CD14-positive monocyte (primary cell): Measurements from ENCODE around the gene TSHZ2. TPM values are rescaled to one million over a fixed set of nuclear protein-coding genes. Genes with fewer than 3 reads are reported as not detected.

ENCODE experiments used
- DNase-seq, 3 donors: peaks; one replicate each; pipeline ENCODE4 v3.0.0-alpha.2; 2011 to 2022
- H2AFZ ChIP-seq: 2 replicates; pipeline ENCODE4 v1.6.0; 2012; ENCODE audit warnings: mild to moderate bottlenecking, low read depth, low read length, inconsistent platforms; ENCODE audit not compliant: insufficient read depth, poor library complexity, severe bottlenecking
- H3K27ac ChIP-seq, 2 donors: 1 replicate in 1 of 2; 2 replicates in 1 of 2; pipeline ENCODE4 v1.5.1; 2012 to 2013; ENCODE audit warnings: low read length in 2 of 2, control low read depth in 1 of 2, inconsistent platforms in 1 of 2, low read depth in 1 of 2, mild to moderate bottlenecking in 1 of 2
- H3K27me3 ChIP-seq, 2 donors: one replicate each; pipeline versions ENCODE4 v1.6.0 to v1.6.1; 2011 to 2013; ENCODE audit warnings: low read length in 2 of 2; ENCODE audit not compliant: control insufficient read depth in 2 of 2, insufficient read depth in 2 of 2
- H3K36me3 ChIP-seq, 2 donors: replicated peaks in 1 of 2; 1 replicate in 1 of 2; 2 replicates in 1 of 2; pipeline versions ENCODE4 v1.5.1 to v1.6.1; 2012 to 2013; ENCODE audit warnings: low read length in 2 of 2, control low read depth in 1 of 2, inconsistent platforms in 1 of 2, mild to moderate bottlenecking in 1 of 2; ENCODE audit not compliant: insufficient read depth in 2 of 2, control insufficient read depth in 1 of 2
- H3K4me1 ChIP-seq, 2 donors: 1 replicate in 1 of 2; 2 replicates in 1 of 2; pipeline versions ENCODE4 v1.5.1 to v1.6.1; 2012 to 2013; ENCODE audit warnings: low read length in 2 of 2, control low read depth in 1 of 2, inconsistent platforms in 1 of 2, mild to moderate bottlenecking in 1 of 2, moderate library complexity in 1 of 2; ENCODE audit not compliant: insufficient read depth in 2 of 2, control insufficient read depth in 1 of 2
- H3K4me2 ChIP-seq: replicated peaks from 2 replicates; pipeline ENCODE3; 2012; ENCODE audit warnings: low read length, moderate library complexity, mild to moderate bottlenecking; ENCODE audit not compliant: poor library complexity, severe bottlenecking; ENCODE audit errors: extremely low read depth
- H3K4me3 ChIP-seq, 3 experiments: fragments of 200-600 bp in 1 of 3; sonication (generic) in 1 of 3; replicated peaks in 1 of 3; 1 replicate in 2 of 3; 2 replicates in 1 of 3; pipeline ENCODE4 v1.5.1; 2011 to 2013; ENCODE audit warnings: low read length in 3 of 3, mild to moderate bottlenecking in 3 of 3, control low read depth in 2 of 3, low read depth in 2 of 3, inconsistent platforms in 1 of 3, moderate library complexity in 1 of 3
- H3K79me2 ChIP-seq: 2 replicates; pipeline ENCODE4 v1.6.0; 2012; ENCODE audit warnings: mild to moderate bottlenecking, control low read depth, inconsistent platforms, low read length, moderate library complexity; ENCODE audit not compliant: insufficient read depth
- H3K9ac ChIP-seq: 2 replicates; pipeline ENCODE4 v1.6.0; 2017; ENCODE audit warnings: low read length, mild to moderate bottlenecking; ENCODE audit not compliant: insufficient read depth, poor library complexity, severe bottlenecking
- H3K9me3 ChIP-seq, 2 donors: replicated peaks in 1 of 2; 1 replicate in 1 of 2; 2 replicates in 1 of 2; pipeline versions ENCODE4 v1.5.1 to v1.6.1; 2012 to 2013; ENCODE audit warnings: low read length in 2 of 2, control low read depth in 1 of 2; ENCODE audit not compliant: control insufficient read depth in 1 of 2, insufficient read depth in 1 of 2
- H4K20me1 ChIP-seq: 2 replicates; pipeline ENCODE4 v1.6.0; 2012; ENCODE audit warnings: mild to moderate bottlenecking, low read length, control low read depth, moderate library complexity; ENCODE audit not compliant: insufficient read depth
- H3K27ac Mint-ChIP-seq, 7 donors: one replicate each; pipeline ENCODE4 v1.8.0; 2020; ENCODE audit warnings: mild to moderate bottlenecking in 7 of 7, mixed read lengths in 7 of 7, moderate library complexity in 6 of 7, inconsistent platforms in 2 of 7
- H3K27me3 Mint-ChIP-seq, 3 donors: one replicate each; pipeline ENCODE4 v1.8.0; 2021 to 2022; ENCODE audit warnings: low read depth in 3 of 3, mild to moderate bottlenecking in 3 of 3, mixed read lengths in 3 of 3, moderate library complexity in 3 of 3, inconsistent platforms in 1 of 3
- H3K36me3 Mint-ChIP-seq, 2 donors: one replicate each; pipeline ENCODE4 v1.8.0; 2020; ENCODE audit warnings: mixed read lengths in 2 of 2, inconsistent platforms in 1 of 2, mild to moderate bottlenecking in 1 of 2
- H3K4me1 Mint-ChIP-seq: one replicate; pipeline ENCODE4 v1.8.0; 2020; ENCODE audit warnings: mild to moderate bottlenecking, mixed read lengths
- H3K4me3 Mint-ChIP-seq, 2 donors: one replicate each; pipeline ENCODE4 v1.8.0; 2020; ENCODE audit warnings: mild to moderate bottlenecking in 2 of 2, mixed read lengths in 2 of 2, moderate library complexity in 1 of 2
- H3K9me3 Mint-ChIP-seq, 7 donors: one replicate each; pipeline ENCODE4 v1.8.0; 2020 to 2022; ENCODE audit warnings: mixed read lengths in 7 of 7, mild to moderate bottlenecking in 6 of 7, moderate library complexity in 6 of 7, inconsistent platforms in 2 of 7
- WGBS: methylation state at CpG from one replicate; pipeline ENCODE4 v1.1.5; 2013; ENCODE audit warnings: missing lambda C conversion rate; ENCODE audit not compliant: insufficient coverage; 5-methylcytosine and 5-hydroxymethylcytosine counted together
- intact Hi-C, 2 donors: fragments of 100-400 bp; cut with micrococcal nuclease; formaldehyde crosslinking; loops; one replicate each; pipeline versions ENCODE4 v1.15.0 to v1.15.1; 2023
- polyA plus RNA-seq, 3 donors: library from polyadenylated mRNA; depleted of rRNA in 1 of 3; unstranded in 2 of 3; stranded (reverse) in 1 of 3; fragments of 300-500 nt in 2 of 3; fragments of >200 nt in 1 of 3; fragmentation: Illumina TruSeq in 2 of 3; gene quantifications; 1 replicate in 2 of 3; 2 replicates in 1 of 3; pipeline ENCODE4 v1.2.3, GENCODE V29; 2012 to 2021
- TF ChIP-seq, protein P1 (sequence below): fragments of 200-600 bp; IDR thresholded peaks from one replicate; pipeline ENCODE4 v1.8.0; 2022; ENCODE audit warnings: antibody characterized with exemption, mild to moderate bottlenecking

The TSHZ2 gene
- polyA plus RNA-seq, 3 donors = not detected

DNA sequence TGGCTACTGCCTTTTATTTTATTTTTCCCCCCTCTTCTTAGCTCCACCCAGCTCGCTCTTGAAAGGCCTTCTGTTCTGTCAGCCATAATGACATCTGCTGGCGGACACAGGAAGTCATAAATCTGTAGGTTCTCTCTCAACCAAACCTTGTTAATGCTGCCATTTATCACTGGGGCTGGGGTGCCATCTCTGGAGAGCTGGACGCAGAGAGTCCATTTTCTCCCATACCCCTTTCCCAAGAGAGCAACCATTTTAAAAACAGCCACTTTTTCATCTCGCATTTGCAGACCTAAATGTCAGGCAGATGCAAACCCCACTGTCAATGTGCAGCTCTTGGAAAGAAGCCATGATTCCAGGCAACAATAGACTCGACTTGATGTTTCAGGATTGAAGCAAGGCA lies 13.0 kb upstream of the TSHZ2 start:
- peaks cover 0 to 4% (median 2%) of the 10 kb centered on the region in 3 donors for H3K27me3 Mint-ChIP-seq
- Histone ChIP-seq H2AFZ (no peak overlapping the region), H3K9me3 (no peaks in the 10 kb centered on the region), H4K20me1 (no peaks in the 10 kb centered on the region), H3K27me3 (no peaks in the 10 kb centered on the region), H3K9ac (no peak overlapping the region), H3K4me1 (no peaks in the 10 kb centered on the region), H3K36me3 (no peaks in the 10 kb centered on the region), H3K79me2 (no peaks in the 10 kb centered on the region), H3K27ac (no peak overlapping the region), H3K4me3 (no peak overlapping the region), H3K4me2 (no peak overlapping the region)
- TF ChIP-seq, protein P1, sequence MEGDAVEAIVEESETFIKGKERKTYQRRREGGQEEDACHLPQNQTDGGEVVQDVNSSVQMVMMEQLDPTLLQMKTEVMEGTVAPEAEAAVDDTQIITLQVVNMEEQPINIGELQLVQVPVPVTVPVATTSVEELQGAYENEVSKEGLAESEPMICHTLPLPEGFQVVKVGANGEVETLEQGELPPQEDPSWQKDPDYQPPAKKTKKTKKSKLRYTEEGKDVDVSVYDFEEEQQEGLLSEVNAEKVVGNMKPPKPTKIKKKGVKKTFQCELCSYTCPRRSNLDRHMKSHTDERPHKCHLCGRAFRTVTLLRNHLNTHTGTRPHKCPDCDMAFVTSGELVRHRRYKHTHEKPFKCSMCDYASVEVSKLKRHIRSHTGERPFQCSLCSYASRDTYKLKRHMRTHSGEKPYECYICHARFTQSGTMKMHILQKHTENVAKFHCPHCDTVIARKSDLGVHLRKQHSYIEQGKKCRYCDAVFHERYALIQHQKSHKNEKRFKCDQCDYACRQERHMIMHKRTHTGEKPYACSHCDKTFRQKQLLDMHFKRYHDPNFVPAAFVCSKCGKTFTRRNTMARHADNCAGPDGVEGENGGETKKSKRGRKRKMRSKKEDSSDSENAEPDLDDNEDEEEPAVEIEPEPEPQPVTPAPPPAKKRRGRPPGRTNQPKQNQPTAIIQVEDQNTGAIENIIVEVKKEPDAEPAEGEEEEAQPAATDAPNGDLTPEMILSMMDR = no peak
- no peak overlapping the region for H3K4me3 Mint-ChIP-seq
- no peak overlapping the region for H3K27ac Mint-ChIP-seq
- 56% methylated on average over 5 of the region's 5 CpGs for WGBS
- intact Hi-C loops = no loop called here
- peaks cover 0 to 9% (median 2%) of the 10 kb centered on the region in 7 donors for H3K9me3 Mint-ChIP-seq
- H3K4me1 Mint-ChIP-seq = no peaks in the 10 kb centered on the region
- no peaks in the 10 kb centered on the region for H3K36me3 Mint-ChIP-seq
- no peak for DNase-seq

DNA sequence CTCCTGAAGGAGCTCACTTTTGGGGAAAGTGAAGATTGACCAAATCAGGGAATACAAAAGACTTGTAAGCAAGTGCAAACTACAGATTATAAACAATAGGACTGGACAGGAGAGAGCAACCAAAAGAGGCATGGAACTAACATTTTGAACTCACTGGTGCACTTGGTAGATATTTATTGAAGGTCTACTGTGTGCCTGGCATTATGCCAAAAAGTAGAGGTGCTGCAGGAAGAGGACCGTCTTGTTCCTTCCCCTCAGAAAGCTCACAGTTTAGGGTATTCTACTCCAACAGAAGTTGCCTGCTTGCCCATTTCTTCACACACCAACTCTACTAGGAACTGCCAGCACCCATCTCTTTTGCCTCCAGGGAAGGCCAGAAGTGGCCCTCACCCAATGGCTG lies 10.0 kb upstream of the TSHZ2 start:
- no peaks in the 10 kb centered on the region for H3K9me3 ChIP-seq
- 83% methylated on average over 1 of the region's 1 CpG for WGBS
- no peak overlapping the region for H3K4me3 ChIP-seq
- Mint-ChIP-seq H3K36me3 (no peaks in the 10 kb centered on the region), H3K27me3 (peaks cover 0 to 6% (median 0%) of the 10 kb centered on the region in 3 donors), H3K4me3 (no peak overlapping the region), H3K4me1 (no peaks in the 10 kb centered on the region), H3K9me3 (peaks cover 0 to 2% (median 0%) of the 10 kb centered on the region in 7 donors), H3K27ac (no peak overlapping the region)
- TF ChIP-seq, protein P1 = no peak
- DNase-seq = no peak
- H3K9ac ChIP-seq = no peak overlapping the region
- H3K4me2 ChIP-seq = no peak overlapping the region
- no peak overlapping the region for H3K27ac ChIP-seq
- H3K79me2 ChIP-seq = no peaks in the 10 kb centered on the region
- no peaks in the 10 kb centered on the region for H3K27me3 ChIP-seq
- no peaks in the 10 kb centered on the region for H4K20me1 ChIP-seq
- intact Hi-C loops = no loop called here
- H3K36me3 ChIP-seq = no peaks in the 10 kb centered on the region
- no peaks in the 10 kb centered on the region for H3K4me1 ChIP-seq
- H2AFZ ChIP-seq = no peak overlapping the region
